ENCODE measurements around the gene POP4.

Gene POP4

DNA sequence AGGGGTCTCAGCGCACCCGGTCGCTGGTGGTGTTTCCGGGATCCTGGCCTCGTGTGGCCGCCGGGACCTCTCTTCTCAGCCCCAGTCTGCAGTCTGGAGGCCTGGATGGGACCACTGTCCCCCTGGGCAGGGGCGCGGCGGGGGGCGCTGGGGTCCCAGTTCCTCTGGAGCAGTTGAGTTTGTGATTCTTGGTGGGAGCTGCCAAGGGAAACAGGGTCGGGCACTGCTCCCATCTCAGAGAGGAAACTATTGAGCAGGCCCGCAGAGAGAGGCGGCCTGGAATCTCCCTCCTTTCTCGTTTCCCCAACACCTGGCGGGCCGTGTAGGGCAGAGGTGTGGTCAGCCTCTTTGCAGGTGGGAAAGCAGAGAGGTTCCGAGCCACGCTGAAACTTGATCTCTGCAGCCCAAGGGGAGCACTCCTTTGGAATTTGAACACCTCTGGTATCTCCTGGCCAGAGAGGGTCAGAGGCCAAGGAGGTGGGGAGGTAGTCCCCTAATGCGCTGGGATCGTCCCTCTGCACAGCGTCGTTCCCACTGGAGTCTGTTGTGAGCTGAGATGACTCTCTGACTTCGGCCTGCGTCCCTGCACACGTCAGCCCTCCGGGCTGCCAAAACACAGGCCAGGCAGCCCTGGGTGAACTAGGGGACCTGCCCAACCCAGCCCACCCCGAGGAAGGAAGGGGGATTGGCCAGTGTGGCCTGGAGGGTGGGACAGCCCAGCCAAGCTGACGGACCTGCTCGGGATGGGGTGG, 59.9 kb downstream of the POP4 start:
- peak; percentile 71 for DNase-seq

All from activated effector memory CD4-positive, alpha-beta T cell treated with anti-CD3 and anti-CD28 coated beads, Interleukin-2, amount 50 U/mL, for 16 hours (primary cell).